ENCODE results near the gene TAOK2. TPM values are rescaled to one million over a fixed set of nuclear protein-coding genes. Genes with fewer than 3 reads are reported as not detected.
A peak's percentile ranks its signal among the peaks of the same experiment; 100 is the strongest.

TAOK2 gene
- total RNA-seq, 2 experiments from 2014 or later, result 13.1 to 14.1 TPM

DNA sequence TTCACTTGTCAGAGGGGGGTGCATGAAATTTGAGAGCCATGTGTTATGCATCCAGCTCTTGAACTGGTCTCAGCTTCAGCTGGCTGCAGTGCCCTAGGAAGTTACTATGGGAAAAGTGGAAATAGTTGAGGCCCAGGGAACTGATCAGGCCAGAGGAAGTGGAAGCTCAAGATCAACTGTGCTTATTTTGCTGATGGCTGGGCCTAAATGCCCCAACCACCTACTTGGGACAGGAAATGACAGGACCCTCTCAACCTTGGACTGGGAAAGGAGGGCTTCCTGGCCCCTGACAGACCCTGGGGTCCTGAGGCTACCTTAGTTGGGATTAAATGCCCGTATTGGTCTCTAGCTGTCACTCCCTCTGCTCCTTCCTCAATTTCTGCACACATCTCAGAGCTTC lies 1.2 kb upstream of the TAOK2 start:
- H3K27ac ChIP-seq (ENCODE audit: low read depth in 1 of 2, low read length in 2 of 2), result peak overlapping the region; percentile 37 to 70
- ATAC-seq (ENCODE audit: poor library complexity), result no peak
- H3K4me3 Mint-ChIP-seq, result peak overlapping the region; percentile 98
- no peaks in the 10 kb centered on the region for H3K9me3 ChIP-seq (ENCODE audit: control insufficient read depth in 1 of 2, insufficient read depth in 1 of 2, low read length in 2 of 2)
- peaks cover 39% of the 10 kb centered on the region for H3K4me1 ChIP-seq (ENCODE audit: insufficient read depth, low read length)
- CTCF ChIA-PET, result interaction anchor here (1.0 to 3.5 kb wide), 7 partner anchors 10 to 272 kb away, joined by 3 to 17 read pairs (median 3); partner anchors contain the start of genes CDIPT, KCTD13 and TMEM219
- intact Hi-C loops (cut with DNase I, micrococcal nuclease), result loop anchor here in 1 of 2 experiments (5.0 kb wide), 1 partner anchor 165 kb away; the partner anchor contains the start of gene MAZ
- peaks cover 35% of the 10 kb centered on the region for H3K36me3 Mint-ChIP-seq (ENCODE audit: low read depth)
- no peak for DNase-seq
- H3K27me3 ChIP-seq (ENCODE audit: control insufficient read depth in 1 of 2, insufficient read depth in 2 of 2, low read length in 2 of 2), result no peaks in the 10 kb centered on the region
- POLR2A ChIA-PET, result interaction anchor here (0.9 to 6.4 kb wide), 10 partner anchors 11 to 271 kb away, joined by 3 to 69 read pairs (median 8); partner anchors contain the start of genes ALDOA, CDIPT, HIRIP3 and INO80E
- peak overlapping the region; percentile 84 for H3K27ac Mint-ChIP-seq
- no peak overlapping the region for H3K4me3 ChIP-seq (ENCODE audit: low read length)
- no peaks in the 10 kb centered on the region for H3K9me3 Mint-ChIP-seq
- H3K4me1 Mint-ChIP-seq (ENCODE audit: low read depth), result peaks cover 47% of the 10 kb centered on the region
- H3K27me3 Mint-ChIP-seq, result no peaks in the 10 kb centered on the region
- peaks cover 13% of the 10 kb centered on the region for H3K36me3 ChIP-seq (ENCODE audit: insufficient read depth, low read length)
- TF ChIP-seq, protein P1, sequence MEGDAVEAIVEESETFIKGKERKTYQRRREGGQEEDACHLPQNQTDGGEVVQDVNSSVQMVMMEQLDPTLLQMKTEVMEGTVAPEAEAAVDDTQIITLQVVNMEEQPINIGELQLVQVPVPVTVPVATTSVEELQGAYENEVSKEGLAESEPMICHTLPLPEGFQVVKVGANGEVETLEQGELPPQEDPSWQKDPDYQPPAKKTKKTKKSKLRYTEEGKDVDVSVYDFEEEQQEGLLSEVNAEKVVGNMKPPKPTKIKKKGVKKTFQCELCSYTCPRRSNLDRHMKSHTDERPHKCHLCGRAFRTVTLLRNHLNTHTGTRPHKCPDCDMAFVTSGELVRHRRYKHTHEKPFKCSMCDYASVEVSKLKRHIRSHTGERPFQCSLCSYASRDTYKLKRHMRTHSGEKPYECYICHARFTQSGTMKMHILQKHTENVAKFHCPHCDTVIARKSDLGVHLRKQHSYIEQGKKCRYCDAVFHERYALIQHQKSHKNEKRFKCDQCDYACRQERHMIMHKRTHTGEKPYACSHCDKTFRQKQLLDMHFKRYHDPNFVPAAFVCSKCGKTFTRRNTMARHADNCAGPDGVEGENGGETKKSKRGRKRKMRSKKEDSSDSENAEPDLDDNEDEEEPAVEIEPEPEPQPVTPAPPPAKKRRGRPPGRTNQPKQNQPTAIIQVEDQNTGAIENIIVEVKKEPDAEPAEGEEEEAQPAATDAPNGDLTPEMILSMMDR (IDR thresholded peaks at IDR 0.05), result no peak

DNA sequence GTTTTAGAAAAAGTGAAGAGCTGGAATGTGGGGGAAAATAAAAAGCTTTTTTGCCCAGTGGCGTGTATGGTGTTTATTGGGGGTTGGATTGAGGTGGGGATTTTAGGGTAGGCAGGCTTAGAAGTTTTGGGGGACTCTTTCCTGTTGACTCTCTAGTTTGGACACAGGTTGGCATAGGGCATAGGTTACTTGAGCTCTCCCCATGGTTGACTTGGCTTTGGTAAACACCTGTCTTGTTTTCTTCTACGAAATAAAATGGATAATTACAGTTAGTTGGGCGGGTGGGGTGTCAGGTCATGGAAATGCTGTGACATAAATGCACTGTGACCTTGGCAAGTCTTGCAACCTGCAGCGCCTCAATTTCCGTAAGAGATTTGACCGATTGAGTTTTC lies 680 bp upstream of the TAOK2 start:
- ChIA-PET CTCF (interaction anchor here (1.0 to 3.5 kb wide), 8 partner anchors 11 to 272 kb away, joined by 3 to 17 read pairs (median 4); partner anchors contain the start of genes CDIPT, KCTD13 and TMEM219), POLR2A (interaction anchor here (0.7 to 6.4 kb wide), 24 partner anchors 11 to 445 kb away, joined by 3 to 69 read pairs (median 5); partner anchors contain the start of genes ALDOA, CDIPT, HIRIP3 and INO80E)
- Histone ChIP-seq H3K4me1 (ENCODE audit: insufficient read depth, low read length) (peaks cover 39% of the 10 kb centered on the region), H3K27me3 (ENCODE audit: control insufficient read depth in 1 of 2, insufficient read depth in 2 of 2, low read length in 2 of 2) (no peaks in the 10 kb centered on the region), H3K36me3 (ENCODE audit: insufficient read depth, low read length) (peaks cover 16% of the 10 kb centered on the region), H3K27ac (ENCODE audit: low read depth in 1 of 2, low read length in 2 of 2) (peak overlapping the region; percentile 37 to 70), H3K4me3 (ENCODE audit: low read length) (peak overlapping the region; percentile 99), H3K9me3 (ENCODE audit: control insufficient read depth in 1 of 2, insufficient read depth in 1 of 2, low read length in 2 of 2) (no peaks in the 10 kb centered on the region)
- intact Hi-C loops (cut with DNase I, micrococcal nuclease), result loop anchor here (1.0 to 5.0 kb wide), 3 partner anchors 11 to 166 kb away; partner anchors contain the start of genes HIRIP3 (in 1 of the 2), MAZ (in 1 of the 2) and TMEM219 (in 1 of the 2)
- peak overlapping the region; percentile 98 for H3K4me3 Mint-ChIP-seq
- peak overlapping the region; percentile 84 for H3K27ac Mint-ChIP-seq
- DNase-seq (no peak), ATAC-seq (ENCODE audit: poor library complexity) (no peak)
- H3K9me3 Mint-ChIP-seq, result no peaks in the 10 kb centered on the region
- peaks cover 36% of the 10 kb centered on the region for H3K36me3 Mint-ChIP-seq (ENCODE audit: low read depth)
- TF ChIP-seq, protein P1 (IDR thresholded peaks at IDR 0.05), result no peak
- H3K27me3 Mint-ChIP-seq, result no peaks in the 10 kb centered on the region
- peaks cover 50% of the 10 kb centered on the region for H3K4me1 Mint-ChIP-seq (ENCODE audit: low read depth)

DNA sequence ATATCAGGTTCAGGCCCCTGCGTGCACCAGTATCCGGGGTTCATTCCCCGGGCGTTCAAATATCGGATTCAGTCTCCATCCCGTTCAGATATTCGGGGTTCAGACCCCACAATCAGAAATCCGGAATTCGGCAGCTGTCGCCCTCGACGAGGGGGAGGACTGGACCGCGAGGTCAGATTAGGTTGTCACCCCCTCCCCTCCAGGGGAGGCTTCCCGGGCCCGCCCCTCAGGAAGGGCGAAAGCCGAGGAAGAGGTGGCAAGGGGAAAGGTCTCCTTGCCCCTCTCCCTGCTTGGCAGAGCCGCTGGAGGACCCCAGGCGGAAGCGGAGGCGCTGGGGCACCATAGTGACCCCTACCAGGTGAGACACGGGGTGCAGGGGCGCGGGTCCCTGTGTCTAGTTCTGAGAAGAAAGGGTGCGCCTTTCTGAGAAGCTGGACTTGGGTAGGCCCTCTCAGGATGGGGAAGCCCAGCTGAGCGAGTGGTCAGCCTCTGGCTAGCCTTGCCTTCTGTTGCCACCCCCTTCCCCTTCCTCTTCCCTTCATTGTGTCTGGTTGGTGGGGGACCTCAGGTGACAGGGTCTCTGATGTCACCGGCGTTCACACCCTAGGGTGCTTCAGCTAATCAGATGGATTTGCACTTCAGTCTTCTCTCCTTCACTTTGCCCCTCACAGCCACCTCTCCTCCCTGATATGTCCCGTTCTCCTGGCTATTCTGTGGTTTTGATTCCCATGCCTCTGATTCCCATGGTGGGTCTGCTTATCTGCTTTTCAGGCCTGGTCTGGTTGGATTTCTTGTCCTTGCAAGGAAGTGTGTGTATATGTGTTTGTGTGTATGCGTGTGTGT lies 844 bp downstream of the TAOK2 start:
- no peaks in the 10 kb centered on the region for H3K27me3 Mint-ChIP-seq
- ATAC-seq (ENCODE audit: poor library complexity), result no peak
- ChIA-PET CTCF (interaction anchor here (3.5 kb wide), 1 partner anchor 12 kb away, joined by 17 read pairs; the partner anchor contains the start of gene TMEM219), POLR2A (interaction anchor here (0.6 to 6.4 kb wide), 11 partner anchors 13 to 979 kb away, joined by 3 to 69 read pairs (median 5); partner anchors contain the start of genes ALDOA, HIRIP3, INO80E and KCTD13)
- intact Hi-C loops (cut with DNase I, micrococcal nuclease), result loop anchor here in 1 of 2 experiments (1.0 to 5.0 kb wide), 3 partner anchors 20 to 167 kb away; partner anchors contain the start of gene MAZ
- peaks cover 50% of the 10 kb centered on the region for H3K4me1 Mint-ChIP-seq (ENCODE audit: low read depth)
- TF ChIP-seq, protein P1 (IDR thresholded peaks at IDR 0.05), result no peak
- peak overlapping the region; percentile 84 for H3K27ac Mint-ChIP-seq
- H3K4me1 ChIP-seq (ENCODE audit: insufficient read depth, low read length), result peaks cover 39% of the 10 kb centered on the region
- no peaks in the 10 kb centered on the region for H3K9me3 ChIP-seq (ENCODE audit: control insufficient read depth in 1 of 2, insufficient read depth in 1 of 2, low read length in 2 of 2)
- peak overlapping the region; percentile 99 for H3K4me3 ChIP-seq (ENCODE audit: low read length)
- peak overlapping the region; percentile 98 for H3K4me3 Mint-ChIP-seq
- peaks cover 40% of the 10 kb centered on the region for H3K36me3 Mint-ChIP-seq (ENCODE audit: low read depth)
- H3K27ac ChIP-seq (ENCODE audit: low read depth in 1 of 2, low read length in 2 of 2), result peak overlapping the region; percentile 70 to 83
- peak in 3 of 14 experiments; percentile 28 to 54 (median 49) for DNase-seq
- H3K9me3 Mint-ChIP-seq, result no peaks in the 10 kb centered on the region
- H3K36me3 ChIP-seq (ENCODE audit: insufficient read depth, low read length), result peaks cover 22% of the 10 kb centered on the region
- H3K27me3 ChIP-seq (ENCODE audit: control insufficient read depth in 1 of 2, insufficient read depth in 2 of 2, low read length in 2 of 2), result no peaks in the 10 kb centered on the region

Measured in CD4-positive, alpha-beta T cell (primary cell).